ENCODE data around the gene BCL6.

The BCL6 gene

GRCh38 chr3:187743195-187744141 lies 1.8 kb downstream of the BCL6 start:
- H3K9ac ChIP-seq (ENCODE audit: low read length), result peak overlapping the region; percentile 77
- no peaks in the 10 kb centered on the region for H3K36me3 ChIP-seq (ENCODE audit: control insufficient read depth, insufficient read depth, low read length)
- peaks cover 24% of the 10 kb centered on the region for H3K4me1 ChIP-seq (ENCODE audit: control insufficient read depth, insufficient read depth, low read length)
- peaks cover 17% of the 10 kb centered on the region for H3K27me3 ChIP-seq (ENCODE audit: control insufficient read depth, insufficient read depth, low read length)
- H3K4me3 ChIP-seq (ENCODE audit: low read depth, low read length), result peak overlapping the region; percentile 88
- H3K9me3 ChIP-seq (ENCODE audit: control insufficient read depth, insufficient read depth, low read depth, low read length), result no peaks in the 10 kb centered on the region
- no peak overlapping the region for H3K27ac ChIP-seq (ENCODE audit: low read depth, low read length)

DNA sequence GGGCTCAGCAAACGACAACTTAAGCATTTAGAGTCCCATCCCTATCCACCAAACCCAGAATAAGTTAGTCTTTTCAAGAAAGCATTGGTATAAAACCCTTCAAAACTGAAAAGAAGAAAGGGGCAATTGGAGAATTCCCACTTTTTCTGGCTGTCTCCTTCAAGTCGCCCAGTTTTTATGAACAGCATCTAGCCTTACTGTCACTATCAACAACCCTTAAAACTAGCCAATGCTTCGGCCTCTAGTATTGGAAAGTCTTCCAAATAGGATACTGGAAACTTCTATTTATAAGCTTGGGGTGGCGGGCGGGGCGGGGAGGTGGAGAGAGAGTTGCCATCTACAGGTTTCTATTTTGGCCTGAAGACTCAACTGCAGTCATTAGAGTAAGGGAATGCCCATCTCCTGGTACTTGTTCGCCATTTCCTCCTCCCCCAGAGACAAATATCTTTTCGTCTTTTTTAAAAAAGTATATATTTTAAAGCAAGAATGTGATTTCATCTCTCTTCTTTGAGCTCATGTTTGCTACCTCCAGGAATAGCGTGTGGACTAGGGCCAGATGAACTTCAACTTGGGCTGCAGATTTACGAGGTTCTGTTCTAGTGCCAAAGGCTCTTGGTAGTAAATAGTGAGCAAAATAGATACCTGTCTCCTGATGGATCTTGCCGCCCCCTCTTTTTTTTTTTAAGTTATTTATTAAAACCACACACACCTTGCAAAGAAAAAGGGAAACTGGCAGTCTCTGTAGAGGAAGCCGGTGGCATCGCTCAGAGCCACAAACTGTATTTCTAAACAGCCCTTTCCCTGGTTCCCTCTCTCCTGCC lies 2.7 kb downstream of the BCL6 start:
- H3K9ac ChIP-seq (ENCODE audit: low read length), result no peak overlapping the region

GRCh38 chr3:187741403-187742350 lies 3.6 kb downstream of the BCL6 start:
- Histone ChIP-seq H3K27me3 (ENCODE audit: control insufficient read depth, insufficient read depth, low read length) (peaks cover 17% of the 10 kb centered on the region), H3K4me1 (ENCODE audit: control insufficient read depth, insufficient read depth, low read length) (peaks cover 16% of the 10 kb centered on the region), H3K27ac (ENCODE audit: low read depth, low read length) (no peak overlapping the region)

More for the DNA sequence above, 2.7 kb downstream of the BCL6 start:
- Histone ChIP-seq H3K27ac (ENCODE audit: low read depth, low read length) (no peak overlapping the region), H3K4me1 (ENCODE audit: control insufficient read depth, insufficient read depth, low read length) (peaks cover 17% of the 10 kb centered on the region), H3K27me3 (ENCODE audit: control insufficient read depth, insufficient read depth, low read length) (peaks cover 17% of the 10 kb centered on the region), H3K4me3 (ENCODE audit: low read depth, low read length) (0 out of 2 replicates have a peak overlapping the region, but pooled peaks have one; percentile 3), H3K9me3 (ENCODE audit: control insufficient read depth, insufficient read depth, low read depth, low read length) (no peaks in the 10 kb centered on the region), H3K36me3 (ENCODE audit: control insufficient read depth, insufficient read depth, low read length) (no peaks in the 10 kb centered on the region)

GRCh38 chr3:187740421-187741399 lies 4.6 kb downstream of the BCL6 start:
- Histone ChIP-seq H3K9me3 (ENCODE audit: control insufficient read depth, insufficient read depth, low read depth, low read length) (no peaks in the 10 kb centered on the region), H3K9ac (ENCODE audit: low read length) (peak overlapping the region; percentile 49), H3K36me3 (ENCODE audit: control insufficient read depth, insufficient read depth, low read length) (no peaks in the 10 kb centered on the region), H3K4me1 (ENCODE audit: control insufficient read depth, insufficient read depth, low read length) (peaks cover 26% of the 10 kb centered on the region), H3K27me3 (ENCODE audit: control insufficient read depth, insufficient read depth, low read length) (peaks cover 17% of the 10 kb centered on the region), H3K27ac (ENCODE audit: low read depth, low read length) (no peak overlapping the region), H3K4me3 (ENCODE audit: low read depth, low read length) (peak overlapping the region; percentile 71)

More at GRCh38 chr3:187741403-187742350, 3.6 kb downstream of the BCL6 start:
- Histone ChIP-seq H3K36me3 (ENCODE audit: control insufficient read depth, insufficient read depth, low read length) (no peaks in the 10 kb centered on the region), H3K9ac (ENCODE audit: low read length) (peak overlapping the region; percentile 49), H3K9me3 (ENCODE audit: control insufficient read depth, insufficient read depth, low read depth, low read length) (no peaks in the 10 kb centered on the region), H3K4me3 (ENCODE audit: low read depth, low read length) (peak overlapping the region; percentile 71)

DNA sequence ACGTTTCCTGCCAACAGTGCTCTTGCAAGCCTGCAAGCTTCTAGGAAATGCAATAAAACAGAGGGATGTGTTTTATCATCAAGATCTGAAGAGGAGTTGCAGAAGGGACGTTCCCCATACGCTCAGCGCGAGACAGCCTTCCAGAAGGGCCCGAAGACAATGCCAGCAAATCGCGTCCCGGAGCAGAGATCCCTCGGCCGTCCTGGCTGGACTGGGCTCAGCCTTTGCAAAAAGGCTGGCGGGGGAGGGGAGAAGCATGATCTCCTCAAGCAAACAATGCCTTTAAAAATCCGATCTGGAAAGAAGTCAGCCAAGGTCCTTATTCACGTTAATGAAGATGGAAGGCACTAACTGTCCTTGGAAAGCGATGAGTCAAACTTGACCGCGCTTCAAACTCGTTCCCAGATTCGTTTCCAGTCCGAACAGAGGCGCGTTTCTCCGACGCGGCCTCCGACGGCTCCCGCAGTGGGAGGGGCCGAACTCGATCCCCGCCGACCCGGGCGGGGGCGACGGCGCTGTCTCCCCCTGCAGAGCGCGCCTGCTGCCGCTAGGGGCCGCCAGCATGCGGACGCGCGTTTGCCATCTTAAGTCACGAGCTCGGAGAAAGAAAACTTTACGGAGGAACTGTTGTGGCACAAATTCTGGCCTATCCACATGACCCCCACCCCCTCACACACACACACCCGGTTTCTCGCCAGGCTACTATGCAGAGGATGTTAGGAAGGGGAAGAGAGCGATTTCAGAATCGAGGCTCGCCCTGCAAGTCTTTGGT lies 5.5 kb downstream of the BCL6 start:
- H3K27me3 ChIP-seq (ENCODE audit: control insufficient read depth, insufficient read depth, low read length), result peaks cover 17% of the 10 kb centered on the region

GRCh38 chr3:187739094-187739560 lies 6.1 kb downstream of the BCL6 start:
- H3K27ac ChIP-seq (ENCODE audit: low read depth, low read length), result no peak overlapping the region
- H3K36me3 ChIP-seq (ENCODE audit: control insufficient read depth, insufficient read depth, low read length), result no peaks in the 10 kb centered on the region
- H3K27me3 ChIP-seq (ENCODE audit: control insufficient read depth, insufficient read depth, low read length), result peaks cover 17% of the 10 kb centered on the region
- peak overlapping the region; percentile 76 for H3K9ac ChIP-seq (ENCODE audit: low read length)
- H3K4me3 ChIP-seq (ENCODE audit: low read depth, low read length), result peak overlapping the region; percentile 71
- H3K9me3 ChIP-seq (ENCODE audit: control insufficient read depth, insufficient read depth, low read depth, low read length), result no peaks in the 10 kb centered on the region
- H3K4me1 ChIP-seq (ENCODE audit: control insufficient read depth, insufficient read depth, low read length), result peaks cover 26% of the 10 kb centered on the region

More for the DNA sequence above, 5.5 kb downstream of the BCL6 start:
- H3K9me3 ChIP-seq (ENCODE audit: control insufficient read depth, insufficient read depth, low read depth, low read length), result no peaks in the 10 kb centered on the region
- no peaks in the 10 kb centered on the region for H3K36me3 ChIP-seq (ENCODE audit: control insufficient read depth, insufficient read depth, low read length)
- H3K9ac ChIP-seq (ENCODE audit: low read length), result peak overlapping the region; percentile 76
- peaks cover 26% of the 10 kb centered on the region for H3K4me1 ChIP-seq (ENCODE audit: control insufficient read depth, insufficient read depth, low read length)
- peak overlapping the region; percentile 16; the same call in 1 of the 2 replicates for H3K27ac ChIP-seq (ENCODE audit: low read depth, low read length)
- peak overlapping the region; percentile 71 for H3K4me3 ChIP-seq (ENCODE audit: low read depth, low read length)

DNA sequence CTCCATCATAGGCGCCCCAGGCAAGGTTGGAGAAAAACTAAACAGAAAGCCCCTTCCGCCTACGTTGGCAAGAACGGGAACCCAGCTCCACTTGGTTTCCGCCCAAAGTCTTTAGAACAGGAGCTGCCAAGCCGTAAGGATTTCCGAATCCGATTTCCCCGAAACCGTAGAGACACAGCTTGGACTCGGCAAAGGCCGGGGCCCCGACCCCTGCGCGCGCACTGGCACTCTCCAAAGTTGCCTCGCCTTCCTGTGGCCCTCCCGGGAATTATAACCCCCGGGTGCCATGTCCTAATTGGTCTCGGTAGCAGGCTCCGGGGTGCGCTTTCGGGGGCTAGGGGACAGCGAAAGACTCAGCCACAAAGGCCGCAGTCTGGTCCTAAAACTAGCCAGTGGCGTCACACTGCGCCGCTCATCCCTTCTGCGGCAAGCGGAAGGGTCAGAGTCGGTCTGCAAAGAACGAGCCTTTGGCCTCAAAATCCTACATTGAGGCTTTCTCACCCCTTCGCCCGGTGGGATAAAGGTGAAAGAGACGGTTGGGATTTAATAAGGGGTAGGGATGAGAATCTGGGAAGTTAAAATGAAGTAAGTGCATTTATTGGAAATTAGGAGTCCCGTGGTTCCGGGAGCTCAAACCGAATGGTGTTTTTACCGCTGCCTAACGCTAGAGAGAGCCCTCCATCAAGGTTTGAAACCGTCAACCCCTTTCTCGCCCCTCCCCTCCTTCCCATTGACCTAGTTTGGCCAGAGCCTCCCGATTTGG lies 6.8 kb downstream of the BCL6 start:
- Histone ChIP-seq H3K4me3 (ENCODE audit: low read depth, low read length) (peak overlapping the region; percentile 71), H3K9me3 (ENCODE audit: control insufficient read depth, insufficient read depth, low read depth, low read length) (no peaks in the 10 kb centered on the region), H3K36me3 (ENCODE audit: control insufficient read depth, insufficient read depth, low read length) (no peaks in the 10 kb centered on the region), H3K9ac (ENCODE audit: low read length) (peak overlapping the region; percentile 74), H3K27me3 (ENCODE audit: control insufficient read depth, insufficient read depth, low read length) (peaks cover 17% of the 10 kb centered on the region), H3K27ac (ENCODE audit: low read depth, low read length) (peak overlapping the region; percentile 24; the same call in 1 of the 2 replicates), H3K4me1 (ENCODE audit: control insufficient read depth, insufficient read depth, low read length) (peaks cover 26% of the 10 kb centered on the region)

DNA sequence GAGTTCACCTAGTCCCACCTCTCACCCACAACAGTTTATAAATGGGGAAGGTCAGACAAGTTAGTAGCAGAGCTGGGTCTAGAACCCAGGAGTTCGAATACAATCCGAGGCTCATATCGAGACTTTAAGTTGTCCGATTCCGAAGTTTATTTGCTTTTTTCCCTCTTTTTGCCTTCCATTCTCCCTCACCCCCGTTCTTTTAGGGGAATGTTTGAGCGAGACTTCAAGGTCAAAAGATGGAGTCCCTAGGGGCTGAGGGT lies 7.3 kb downstream of the BCL6 start:
- Histone ChIP-seq H3K27me3 (ENCODE audit: control insufficient read depth, insufficient read depth, low read length) (peaks cover 17% of the 10 kb centered on the region), H3K9me3 (ENCODE audit: control insufficient read depth, insufficient read depth, low read depth, low read length) (no peaks in the 10 kb centered on the region), H3K27ac (ENCODE audit: low read depth, low read length) (no peak overlapping the region), H3K4me1 (ENCODE audit: control insufficient read depth, insufficient read depth, low read length) (peaks cover 26% of the 10 kb centered on the region), H3K4me3 (ENCODE audit: low read depth, low read length) (peak overlapping the region; percentile 71), H3K9ac (ENCODE audit: low read length) (peak overlapping the region; percentile 74), H3K36me3 (ENCODE audit: control insufficient read depth, insufficient read depth, low read length) (peaks cover 3% of the 10 kb centered on the region; the same call in 1 of the 2 replicates)
